GM19468 (cell line): ENCODE data around the gene EPB41L4A.

Experiments
- ATAC-seq: cut with Tn5 transposase; IDR thresholded peaks from one replicate; pipeline ENCODE4 v1.9.1; 2021; ENCODE audit warnings: mild to moderate bottlenecking, moderate library complexity, moderate number of reproducible peaks; ENCODE audit not compliant: unreplicated experiment; ENCODE audit errors: extremely low read depth

The EPB41L4A gene

GRCh38 chr5:112125903-112126302 is 293.2 kb downstream of the EPB41L4A start:
- no peak for ATAC-seq

- ATAC-seq, result no peak
These were observed 294.3 kb downstream of the EPB41L4A start for GRCh38 chr5:112124788-112125187.

- ATAC-seq, result no peak
These were observed 296.0 kb downstream of the EPB41L4A start for GRCh38 chr5:112123086-112123485.

GRCh38 chr5:112122353-112122752 is 296.7 kb downstream of the EPB41L4A start:
- no peak for ATAC-seq

- ATAC-seq, result no peak
These were observed 297.8 kb downstream of the EPB41L4A start for GRCh38 chr5:112121258-112121657.

- no peak for ATAC-seq
These were observed 299.1 kb downstream of the EPB41L4A start for GRCh38 chr5:112119969-112120368.

GRCh38 chr5:112119508-112119907 is 299.6 kb downstream of the EPB41L4A start:
- no peak for ATAC-seq

- ATAC-seq, result no peak
These were observed 301.5 kb downstream of the EPB41L4A start for GRCh38 chr5:112117551-112117950.

- no peak for ATAC-seq
These were observed 302.7 kb downstream of the EPB41L4A start for GRCh38 chr5:112116371-112116770.

GRCh38 chr5:112113565-112113964 is 305.5 kb downstream of the EPB41L4A start:
- no peak for ATAC-seq
